T-helper 2 cell treated with Interferon-gamma antibody and Interleukin-4, amounts not matched to agents 100 ng/mL and 5 ng/mL, for 36 hours (primary cell): ENCODE data around the gene TEDC2. TPM values are rescaled to one million over a fixed set of nuclear protein-coding genes. Genes with fewer than 3 reads are reported as not detected.
"Not testable (repeated sequence)": the region's sequence is repeated elsewhere in the genome, so short reads cannot be mapped to it uniquely, and the experiment has no call there.

ENCODE experiments used
- intact Hi-C: fragments of 100-400 bp; cut with micrococcal nuclease; formaldehyde crosslinking; loops from one replicate; pipeline ENCODE4 v1.15.1; 2023
- total RNA-seq: library from RNA; stranded (reverse); gene quantifications from 2 replicates; pipeline ENCODE4 v1.2.3, GENCODE V29; 2022

The TEDC2 gene
- total RNA-seq, 1 donor from 2014 or later = 21.6 TPM

- intact Hi-C loops = no loop called here
Measured at GRCh38 chr16:2437032-2437790, 22.7 kb upstream of the TEDC2 start.

DNA sequence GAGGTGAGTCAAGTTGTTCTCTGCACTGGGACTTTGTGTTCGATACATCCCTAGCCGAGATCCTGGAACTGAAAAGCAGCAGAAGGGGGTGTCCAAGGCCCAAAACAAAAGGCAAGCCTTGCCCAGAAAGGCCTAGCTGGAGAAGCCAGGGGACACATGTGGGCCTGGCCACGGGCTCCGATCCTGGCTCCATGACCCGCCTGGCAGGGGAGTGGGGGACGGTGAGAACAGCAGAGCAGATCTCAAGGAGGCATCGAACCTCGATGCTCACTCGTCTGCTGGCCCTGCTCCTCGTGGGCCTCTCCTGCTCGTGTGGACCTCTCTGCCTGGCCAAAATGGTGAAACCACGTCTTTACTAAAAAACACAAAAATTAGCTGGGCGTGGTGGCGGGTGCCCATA lies 21.8 kb upstream of the TEDC2 start:
- intact Hi-C loops = no loop called here

- intact Hi-C loops = no loop called here
Measured at GRCh38 chr16:2439598-2439997, 20.3 kb upstream of the TEDC2 start.

- intact Hi-C loops = not testable (repeated sequence)
Measured at GRCh38 chr16:2441143-2441804, 18.6 kb upstream of the TEDC2 start.

GRCh38 chr16:2443555-2443954 lies 16.4 kb upstream of the TEDC2 start:
- intact Hi-C loops = no loop called here

GRCh38 chr16:2447920-2448583 lies 11.9 kb upstream of the TEDC2 start:
- intact Hi-C loops = no loop called here

- intact Hi-C loops = no loop called here
Measured at GRCh38 chr16:2449118-2449517, 10.8 kb upstream of the TEDC2 start.

GRCh38 chr16:2450535-2450934 lies 9.4 kb upstream of the TEDC2 start:
- intact Hi-C loops = no loop called here

DNA sequence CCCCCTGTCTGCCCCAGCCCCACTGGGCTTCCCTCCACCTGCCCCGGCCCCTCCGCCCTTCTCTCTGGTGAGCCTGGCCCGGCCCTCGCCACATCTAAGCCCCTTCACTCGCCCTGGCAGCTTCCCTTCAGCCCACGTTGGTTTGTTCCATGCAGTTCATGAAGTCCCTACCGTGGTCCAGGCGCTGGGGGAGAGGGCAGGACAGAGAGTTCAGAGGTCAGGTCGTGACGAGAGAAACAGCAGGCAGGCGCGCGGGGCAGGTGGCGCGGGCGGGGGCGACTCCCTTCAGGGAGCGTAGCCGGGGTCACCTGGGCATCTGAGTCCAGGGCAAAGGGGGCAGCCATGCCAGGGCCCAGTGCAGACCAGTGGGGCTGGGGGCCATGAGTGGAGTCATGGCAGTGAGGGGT lies 8.9 kb upstream of the TEDC2 start:
- intact Hi-C loops = no loop called here

- intact Hi-C loops = no loop called here
Measured at GRCh38 chr16:2451851-2452320, 8.0 kb upstream of the TEDC2 start.

- intact Hi-C loops = no loop called here
Measured at GRCh38 chr16:2452650-2453049, 7.3 kb upstream of the TEDC2 start.

- intact Hi-C loops = no loop called here
Measured at GRCh38 chr16:2455081-2455845, 4.6 kb upstream of the TEDC2 start.

- intact Hi-C loops = no loop called here
Measured at GRCh38 chr16:2456551-2457153, 3.3 kb upstream of the TEDC2 start.

- intact Hi-C loops = no loop called here
Measured at GRCh38 chr16:2457267-2457666, 2.6 kb upstream of the TEDC2 start.

DNA sequence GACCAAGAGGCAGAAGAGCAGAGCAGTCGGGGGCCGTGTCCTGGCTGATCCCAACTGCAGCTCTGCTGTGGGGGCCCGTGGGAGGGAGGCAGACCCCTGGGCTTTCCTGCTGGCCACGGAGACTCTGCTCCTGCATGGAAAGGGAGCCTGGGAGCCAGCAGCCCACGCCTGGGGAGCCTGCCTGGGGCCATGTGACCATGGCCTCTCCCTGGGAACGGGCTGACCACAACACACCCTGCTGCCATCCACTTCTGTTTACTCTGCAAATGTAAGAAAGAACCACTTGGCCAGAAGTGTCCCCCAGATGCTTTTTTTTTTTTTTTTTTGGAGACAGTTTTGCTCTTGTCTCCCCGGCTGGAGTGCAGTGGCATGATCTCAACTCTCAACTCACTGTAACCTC lies 2.0 kb upstream of the TEDC2 start:
- intact Hi-C loops = no loop called here

GRCh38 chr16:2458887-2459646 lies 842 bp upstream of the TEDC2 start:
- intact Hi-C loops = loop anchor here (1.0 kb wide), 1 partner anchor 15 kb away; no protein-coding TSS in a partner anchor

DNA sequence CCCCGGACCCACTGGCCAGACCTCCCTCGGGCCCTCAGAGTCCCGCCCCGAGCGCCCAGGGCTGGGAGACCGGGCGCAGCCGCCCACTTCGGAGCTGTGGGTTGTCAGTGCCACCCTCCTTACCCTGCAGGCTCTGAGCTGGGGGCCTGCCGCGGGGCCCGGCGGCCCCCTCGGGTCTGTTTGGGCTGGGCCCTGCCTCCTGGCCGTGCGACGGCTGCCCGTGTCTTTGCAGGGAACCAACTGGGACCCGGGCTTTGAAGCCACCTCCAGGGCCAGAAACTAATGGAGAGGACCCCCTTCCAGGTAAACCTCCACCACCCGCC lies 443 bp downstream of the TEDC2 start:
- intact Hi-C loops = loop anchor here (2.0 kb wide), 1 partner anchor 32 kb away; the partner anchor contains the start of gene CCNF

GRCh38 chr16:2460916-2461315 lies 1.0 kb downstream of the TEDC2 start:
- intact Hi-C loops = loop anchor here (2.0 kb wide), 1 partner anchor 32 kb away; the partner anchor contains the start of gene CCNF

DNA sequence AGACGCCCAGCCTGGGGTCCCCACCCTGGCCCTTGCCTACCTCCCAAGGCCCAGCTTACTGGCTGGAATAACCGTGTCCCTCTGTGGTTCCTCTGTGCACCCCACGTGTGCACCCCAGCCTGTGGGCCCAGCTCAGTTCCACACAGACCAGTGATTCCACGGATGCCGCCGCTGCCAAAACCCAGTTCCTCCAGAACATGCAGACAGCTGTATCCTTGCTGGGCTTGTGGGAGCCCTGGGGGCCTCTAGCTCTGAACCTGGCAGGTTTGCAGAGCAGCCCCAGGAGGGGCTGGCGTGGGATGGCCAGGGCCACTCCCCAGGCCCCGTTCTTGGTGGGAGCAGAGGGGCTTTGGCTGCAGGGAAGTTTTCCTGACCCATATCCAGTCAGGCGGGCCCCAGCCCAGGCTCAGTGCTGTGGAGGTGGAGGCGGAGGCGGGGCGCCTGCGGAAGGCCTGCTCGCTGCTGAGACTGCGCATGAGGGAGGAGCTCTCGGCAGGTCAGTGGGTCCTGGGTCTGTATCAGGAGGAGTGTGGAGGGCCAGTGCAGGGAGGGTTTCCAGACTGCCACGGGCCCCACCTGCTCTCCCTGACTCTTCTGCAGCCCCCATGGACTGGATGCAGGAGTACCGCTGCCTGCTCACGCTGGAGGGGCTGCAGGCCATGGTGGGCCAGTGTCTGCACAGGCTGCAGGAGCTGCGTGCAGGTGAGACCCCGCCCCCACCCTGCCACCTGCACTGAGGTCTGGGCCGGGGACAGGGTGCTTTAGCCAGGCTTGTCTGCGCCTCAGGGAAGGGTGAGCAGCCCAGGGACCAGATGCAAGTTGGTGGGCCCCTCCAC lies 2.3 kb downstream of the TEDC2 start:
- intact Hi-C loops = no loop called here
